ENCODE results near the gene NARS2. TPM values are rescaled to one million over a fixed set of nuclear protein-coding genes. Genes with fewer than 3 reads are reported as not detected.
A peak's percentile ranks its signal among the peaks of the same experiment; 100 is the strongest.

NARS2 gene
- total RNA-seq, 1 donor, result 37.1 TPM

DNA sequence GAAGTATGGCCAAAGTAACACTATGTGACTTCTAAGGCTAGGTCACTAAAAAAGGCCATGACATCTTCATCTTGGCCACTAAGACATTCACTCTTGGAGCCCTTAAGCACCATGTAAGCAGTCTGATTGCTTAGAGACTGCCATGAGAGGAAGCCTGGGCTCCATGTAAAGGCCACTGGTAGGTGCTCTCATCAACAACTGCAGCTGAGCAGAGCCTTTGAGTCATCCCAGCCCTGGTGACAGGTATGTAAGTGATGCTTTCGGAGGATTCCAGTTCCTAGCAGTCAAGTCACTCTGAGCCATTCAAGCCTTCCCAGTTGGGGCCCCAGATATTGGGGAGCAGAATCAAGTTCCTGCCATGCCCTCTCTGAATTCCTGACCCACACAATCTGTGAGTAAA is 183.2 kb downstream of the NARS2 start:
- TF ChIP-seq, protein P1, sequence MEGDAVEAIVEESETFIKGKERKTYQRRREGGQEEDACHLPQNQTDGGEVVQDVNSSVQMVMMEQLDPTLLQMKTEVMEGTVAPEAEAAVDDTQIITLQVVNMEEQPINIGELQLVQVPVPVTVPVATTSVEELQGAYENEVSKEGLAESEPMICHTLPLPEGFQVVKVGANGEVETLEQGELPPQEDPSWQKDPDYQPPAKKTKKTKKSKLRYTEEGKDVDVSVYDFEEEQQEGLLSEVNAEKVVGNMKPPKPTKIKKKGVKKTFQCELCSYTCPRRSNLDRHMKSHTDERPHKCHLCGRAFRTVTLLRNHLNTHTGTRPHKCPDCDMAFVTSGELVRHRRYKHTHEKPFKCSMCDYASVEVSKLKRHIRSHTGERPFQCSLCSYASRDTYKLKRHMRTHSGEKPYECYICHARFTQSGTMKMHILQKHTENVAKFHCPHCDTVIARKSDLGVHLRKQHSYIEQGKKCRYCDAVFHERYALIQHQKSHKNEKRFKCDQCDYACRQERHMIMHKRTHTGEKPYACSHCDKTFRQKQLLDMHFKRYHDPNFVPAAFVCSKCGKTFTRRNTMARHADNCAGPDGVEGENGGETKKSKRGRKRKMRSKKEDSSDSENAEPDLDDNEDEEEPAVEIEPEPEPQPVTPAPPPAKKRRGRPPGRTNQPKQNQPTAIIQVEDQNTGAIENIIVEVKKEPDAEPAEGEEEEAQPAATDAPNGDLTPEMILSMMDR (IDR thresholded peaks at IDR 0.05; ENCODE audit: insufficient read depth, low read depth, low read length), result no peak
- DNase-seq (ENCODE audit: low read depth), result no peak
- H3K4me3 ChIP-seq (ENCODE audit: low read depth, low read length), result no peak overlapping the region

- TF ChIP-seq, protein P1 (IDR thresholded peaks at IDR 0.05; ENCODE audit: insufficient read depth, low read depth, low read length), result no peak
- DNase-seq (ENCODE audit: low read depth), result no peak
- no peak overlapping the region for H3K4me3 ChIP-seq (ENCODE audit: low read depth, low read length)
These were observed 183.9 kb downstream of the NARS2 start for GRCh38 chr11:78390809-78391208.

- H3K4me3 ChIP-seq (ENCODE audit: low read depth, low read length), result no peak overlapping the region
- DNase-seq (ENCODE audit: low read depth), result peak; percentile 53
- TF ChIP-seq, protein P1 (IDR thresholded peaks at IDR 0.05; ENCODE audit: insufficient read depth, low read depth, low read length), result no peak
These were observed 188.3 kb downstream of the NARS2 start for GRCh38 chr11:78386215-78386941.

Small RNAs within 50 kb of the gene (small RNA-seq; reads per million reads assigned to genes)
- not detected for gene RNU6-311P

Other genes starting within 250 kb of the NARS2 start
- 8.2 and 11.3 TPM in 2 replicates for gene GAB2, start 157.0 kb downstream of the NARS2 start, total RNA-seq